GM10847 (cell line): ENCODE results near the gene TNIK.

Experiments used
- POLR2A ChIP-seq: IDR thresholded peaks from 2 replicates; pipeline ENCODE4 v1.6.1; 2011; ENCODE audit not compliant: insufficient read length; ENCODE audit errors: extremely low read depth

The TNIK gene

DNA sequence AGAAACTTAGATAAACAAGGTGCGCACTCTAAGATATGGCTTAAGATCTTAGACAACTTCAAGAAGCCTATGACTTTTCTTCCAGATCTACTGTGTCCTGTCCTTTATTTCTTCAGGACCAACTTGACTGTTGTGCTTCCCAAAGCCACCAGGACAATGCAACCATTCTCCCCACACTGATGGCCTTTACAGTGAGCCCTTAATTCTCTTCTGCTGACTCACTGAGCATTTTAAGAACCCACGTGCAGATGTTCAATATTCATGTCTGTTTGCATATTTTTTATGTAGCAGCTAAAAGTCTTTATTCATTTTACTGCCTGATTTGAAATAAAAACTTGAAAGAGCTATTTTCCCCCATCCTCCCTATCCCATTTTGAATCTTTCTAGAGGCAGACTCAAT, 330.4 kb downstream of the TNIK start:
- TF ChIP-seq POLR2A = no peak

- no peak for TF ChIP-seq POLR2A
Observed at GRCh38 chr3:171127611-171128010, 332.6 kb downstream of the TNIK start.

GRCh38 chr3:171126478-171127209, 333.6 kb downstream of the TNIK start:
- no peak for TF ChIP-seq POLR2A

GRCh38 chr3:171125010-171125409, 335.2 kb downstream of the TNIK start:
- TF ChIP-seq POLR2A = no peak

GRCh38 chr3:171123915-171124314, 336.3 kb downstream of the TNIK start:
- TF ChIP-seq POLR2A = no peak

GRCh38 chr3:171122861-171123260, 337.3 kb downstream of the TNIK start:
- TF ChIP-seq POLR2A = no peak

DNA sequence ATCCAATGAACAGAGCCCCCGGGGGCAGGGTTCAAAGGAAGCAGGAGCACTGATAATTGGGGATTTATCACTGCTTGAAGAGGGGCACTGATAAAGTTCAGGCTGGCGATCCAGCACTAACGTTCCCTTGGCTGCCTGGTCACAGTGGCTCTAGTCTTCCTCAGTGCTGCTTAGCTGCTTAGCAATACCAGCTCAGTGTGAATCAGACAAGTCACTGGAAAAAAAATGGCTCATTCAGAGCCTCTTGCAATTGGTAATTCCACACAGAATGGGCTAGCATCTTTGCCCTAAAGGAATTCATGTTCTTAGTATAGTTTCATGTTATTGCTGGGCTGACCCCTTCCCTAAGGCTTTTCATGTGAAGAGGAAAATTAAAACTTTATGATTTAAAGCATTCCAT, 338.0 kb downstream of the TNIK start:
- TF ChIP-seq POLR2A = no peak

DNA sequence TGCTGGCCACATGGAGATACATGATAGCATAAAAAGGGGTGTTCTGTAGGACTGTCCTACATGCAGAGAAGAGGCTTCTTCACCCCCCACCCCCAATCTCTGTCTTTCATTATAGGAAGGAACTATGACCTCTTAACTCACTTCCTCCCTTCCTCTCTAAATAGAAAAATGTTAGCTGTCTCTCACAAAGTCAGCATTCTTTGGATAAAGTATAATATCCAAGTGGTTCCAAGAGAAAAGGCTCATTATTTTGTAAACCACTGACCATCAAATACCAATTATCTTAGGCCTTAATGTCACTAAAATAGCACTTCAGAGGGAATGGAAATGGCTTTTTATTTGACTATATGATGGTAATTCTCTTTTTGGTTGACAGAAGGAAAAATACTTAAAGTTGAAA, 338.4 kb downstream of the TNIK start:
- TF ChIP-seq POLR2A = no peak

GRCh38 chr3:171116824-171117395, 343.3 kb downstream of the TNIK start:
- TF ChIP-seq POLR2A = no peak

DNA sequence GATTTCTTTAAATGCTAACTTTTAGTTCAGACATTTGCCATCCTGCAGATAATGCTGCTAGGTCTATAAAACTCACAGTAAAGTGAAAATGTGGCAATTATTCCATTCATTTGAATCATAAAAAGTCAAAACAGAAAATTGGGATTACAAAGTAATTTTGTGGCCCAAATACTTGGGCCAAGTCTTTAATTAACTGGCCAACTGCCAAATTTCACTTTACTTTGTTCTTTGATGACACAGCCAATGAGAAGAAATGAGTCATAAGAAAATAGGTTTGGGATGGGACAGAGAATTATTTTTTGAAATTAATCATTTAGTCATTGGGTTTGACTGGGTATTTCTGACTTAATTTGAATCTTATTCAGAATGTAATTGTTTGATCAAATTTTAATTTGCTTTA, 343.8 kb downstream of the TNIK start:
- no peak for TF ChIP-seq POLR2A

DNA sequence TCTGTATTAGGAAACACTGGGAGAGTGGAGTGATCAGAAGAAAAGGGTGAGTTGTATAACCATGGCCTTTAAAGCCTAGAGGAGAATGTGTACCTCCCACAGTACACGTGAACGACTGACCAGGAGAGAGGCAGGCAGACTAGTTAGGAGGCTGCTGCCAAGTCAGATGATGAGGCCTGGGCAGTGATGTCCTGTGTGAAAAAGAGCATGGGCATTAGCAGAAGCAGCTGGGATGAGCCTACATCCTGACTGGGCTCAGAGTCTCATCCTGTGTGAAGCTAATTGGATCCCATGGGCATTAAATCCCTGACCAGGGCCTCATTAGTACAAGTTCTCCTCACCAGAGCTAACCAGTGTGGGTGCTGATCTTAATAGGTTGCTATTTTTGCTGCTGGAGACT, 344.5 kb downstream of the TNIK start:
- TF ChIP-seq POLR2A = no peak

DNA sequence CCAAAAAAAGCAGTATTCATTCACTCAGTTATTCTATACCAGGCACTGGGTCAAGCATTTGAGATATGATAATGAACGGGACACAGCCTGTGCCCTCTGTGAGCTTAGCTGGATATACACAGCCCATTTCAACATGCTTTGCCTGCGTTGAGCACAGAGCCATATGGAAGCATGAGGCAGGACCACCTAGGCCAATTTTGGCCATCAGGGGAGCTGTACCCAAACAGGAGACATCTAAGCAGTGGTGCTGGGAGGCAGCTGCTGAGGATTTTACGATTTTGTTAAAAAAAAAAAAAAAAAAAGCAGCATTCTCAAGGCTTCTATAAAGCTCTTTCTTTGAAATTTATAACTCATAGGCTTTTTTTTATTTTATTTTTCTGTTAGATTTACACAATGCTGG, 346.5 kb downstream of the TNIK start:
- no peak for TF ChIP-seq POLR2A

GRCh38 chr3:171110715-171111114, 349.5 kb downstream of the TNIK start:
- no peak for TF ChIP-seq POLR2A

GRCh38 chr3:171108066-171108465, 352.1 kb downstream of the TNIK start:
- no peak for TF ChIP-seq POLR2A

DNA sequence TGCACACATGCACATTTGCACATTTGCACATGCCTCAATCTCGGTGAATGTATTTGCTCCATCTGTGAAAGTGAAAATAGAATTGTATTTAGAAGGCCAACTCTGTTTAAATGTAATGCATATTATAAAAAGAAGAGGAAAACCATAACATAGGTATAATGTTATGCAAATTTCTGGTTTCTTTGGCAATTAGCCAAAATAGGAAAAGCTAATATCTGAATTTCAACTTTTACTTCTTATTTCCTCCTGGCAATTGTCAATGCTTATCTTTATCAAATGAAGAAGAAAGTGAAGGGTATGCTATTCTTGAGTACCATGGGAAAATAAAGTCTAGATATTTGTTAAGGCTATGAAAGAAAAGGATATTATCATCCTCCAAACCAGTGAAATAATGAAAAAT, 357.0 kb downstream of the TNIK start:
- no peak for TF ChIP-seq POLR2A

DNA sequence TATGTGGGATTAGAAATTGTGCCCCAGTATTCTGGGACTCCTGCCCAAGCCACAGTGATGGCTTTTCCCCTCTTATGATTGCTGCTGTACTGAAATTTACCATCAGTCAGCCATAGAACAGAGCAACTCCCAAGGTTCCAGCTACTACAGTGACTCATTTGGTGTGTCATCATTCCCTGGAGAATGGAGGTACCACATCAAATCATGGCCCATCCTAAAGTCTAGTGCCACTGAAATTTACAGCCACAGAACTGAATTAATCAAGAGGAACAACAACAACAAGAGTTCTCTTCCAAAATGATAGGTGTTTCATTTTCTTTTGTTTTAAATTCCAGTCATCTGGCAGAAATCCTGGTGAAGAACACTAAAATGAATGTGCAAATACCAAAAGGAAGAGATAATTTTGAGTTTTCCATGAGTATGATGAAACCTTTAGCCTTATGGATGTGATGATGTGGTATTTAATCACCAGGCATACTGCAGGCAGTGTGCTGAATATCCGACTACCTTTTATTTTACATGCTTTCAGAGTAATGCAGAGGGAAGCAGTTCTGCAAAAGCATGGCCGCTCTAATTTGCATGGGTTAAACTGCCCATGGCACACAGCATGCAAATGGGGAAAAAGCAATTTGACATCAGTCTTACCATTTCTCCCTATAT, 358.1 kb downstream of the TNIK start:
- no peak for TF ChIP-seq POLR2A
